ENCODE data around the gene MYO1C. TPM values are rescaled to one million over a fixed set of nuclear protein-coding genes. Genes with fewer than 3 reads are reported as not detected.

The MYO1C gene
- total RNA-seq, 1 experiment from 2014 or later, result 171 TPM

GRCh38 chr17:1416414-1416813 lies 76.1 kb downstream of the MYO1C start:
- H3K4me1 ChIP-seq, result peaks cover 6% of the 10 kb centered on the region; the same call in 1 of the 2 replicates
- H3K9me3 ChIP-seq, result 0 out of 2 replicates have a peak, but pooled peaks cover 3% of the 10 kb centered on the region
- no peaks in the 10 kb centered on the region for H3K36me3 ChIP-seq (ENCODE audit: control insufficient read depth, insufficient read depth, low read length)
- H3K9me3 Mint-ChIP-seq (ENCODE audit: unreplicated experiment), result peaks cover 12% of the 10 kb centered on the region
- H3K27me3 ChIP-seq (replicated peaks; ENCODE audit: control insufficient read depth, insufficient read depth, low read length), result no peaks in the 10 kb centered on the region
- no peak overlapping the region for H3K4me3 ChIP-seq (ENCODE audit: low read depth, low read length)
- no peak overlapping the region for H3K27ac Mint-ChIP-seq (ENCODE audit: unreplicated experiment)
- H3K27me3 Mint-ChIP-seq (ENCODE audit: insufficient read depth, unreplicated experiment), result no peaks in the 10 kb centered on the region
- ChIA-PET CTCF (no interaction called here), POLR2A (no interaction called here)
- TF ChIP-seq CTCF (IDR thresholded peaks at IDR 0.05; ENCODE audit: insufficient read depth in 1 of 2, low read depth in 1 of 2, low read length in 1 of 2, severe bottlenecking in 1 of 2, unreplicated experiment in 1 of 2), result no peak
- no TSS peak for BruUV-seq (replicated peaks)
- peaks cover 56% of the 10 kb centered on the region for H3K36me3 Mint-ChIP-seq (ENCODE audit: insufficient read depth, unreplicated experiment)
- intact Hi-C loops (cut with micrococcal nuclease; ENCODE audit: unreplicated experiment), result loop anchor here (10.0 kb wide), 1 partner anchor 52 kb away; no protein-coding TSS in a partner anchor
- DNase-seq, result no peak
- peaks cover 9% of the 10 kb centered on the region for H3K4me1 Mint-ChIP-seq (ENCODE audit: low read depth, unreplicated experiment)
- no peak overlapping the region for H3K4me3 Mint-ChIP-seq (ENCODE audit: unreplicated experiment)

DNA sequence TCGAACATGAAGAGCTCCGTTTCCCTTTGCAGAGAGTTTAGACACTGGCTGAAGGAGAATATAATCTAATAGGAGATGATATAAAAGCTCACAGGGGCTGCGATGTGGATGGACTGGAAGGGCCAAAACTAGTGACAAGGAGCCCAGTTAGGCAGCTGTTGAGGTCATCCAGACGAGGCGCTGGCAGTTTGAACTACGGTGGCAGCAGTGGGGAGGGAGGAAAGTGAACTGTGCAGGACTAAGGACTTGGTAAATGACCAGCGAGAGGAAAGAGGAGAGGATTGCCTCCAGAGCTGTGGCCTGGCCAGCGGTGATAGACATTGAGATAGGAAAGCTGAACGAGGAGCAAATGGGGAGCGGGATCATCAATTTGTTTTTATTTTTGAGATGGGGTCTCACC lies 77.9 kb downstream of the MYO1C start:
- Histone ChIP-seq H3K27me3 (replicated peaks; ENCODE audit: control insufficient read depth, insufficient read depth, low read length) (no peaks in the 10 kb centered on the region), H3K4me3 (ENCODE audit: low read depth, low read length) (no peak overlapping the region), H3K36me3 (ENCODE audit: control insufficient read depth, insufficient read depth, low read length) (no peaks in the 10 kb centered on the region), H3K4me1 (peaks cover 6% of the 10 kb centered on the region; the same call in 1 of the 2 replicates), H3K9me3 (0 out of 2 replicates have a peak, but pooled peaks cover 3% of the 10 kb centered on the region)
- Mint-ChIP-seq H3K36me3 (ENCODE audit: insufficient read depth, unreplicated experiment) (peaks cover 42% of the 10 kb centered on the region), H3K27ac (ENCODE audit: unreplicated experiment) (no peak overlapping the region), H3K4me3 (ENCODE audit: unreplicated experiment) (no peak overlapping the region), H3K27me3 (ENCODE audit: insufficient read depth, unreplicated experiment) (no peaks in the 10 kb centered on the region), H3K9me3 (ENCODE audit: unreplicated experiment) (peaks cover 12% of the 10 kb centered on the region), H3K4me1 (ENCODE audit: low read depth, unreplicated experiment) (peaks cover 9% of the 10 kb centered on the region)
- no peak for DNase-seq
- intact Hi-C loops (cut with micrococcal nuclease; ENCODE audit: unreplicated experiment), result loop anchor here (10.0 kb wide), 1 partner anchor 50 kb away; no protein-coding TSS in a partner anchor
- CTCF ChIA-PET, result no interaction called here
- BruUV-seq (replicated peaks), result no TSS peak
- no peak for TF ChIP-seq CTCF (IDR thresholded peaks at IDR 0.05; ENCODE audit: insufficient read depth in 1 of 2, low read depth in 1 of 2, low read length in 1 of 2, severe bottlenecking in 1 of 2, unreplicated experiment in 1 of 2)
- POLR2A ChIA-PET, result interaction anchor here (0.6 to 1.2 kb wide), 3 partner anchors 10 to 301 kb away, joined by 3 to 4 read pairs (median 4); partner anchors contain the start of gene YWHAE

Other genes with a start within 250 kb of the MYO1C start
- gene BHLHA9, start 222.2 kb downstream of the MYO1C start, total RNA-seq (2022), result not detected in 2 replicates
- gene TRARG1, start 213.0 kb downstream of the MYO1C start, total RNA-seq (2022), result not detected in 2 replicates
- gene YWHAE, start 92.5 kb downstream of the MYO1C start, total RNA-seq (2022), result 915 and 956 TPM in 2 replicates
- 70.0 and 72.3 TPM in 2 replicates for gene CRK, start 36.5 kb downstream of the MYO1C start, total RNA-seq (2022)
- 24.1 and 27.3 TPM in 2 replicates for gene INPP5K, start 23.9 kb upstream of the MYO1C start, total RNA-seq (2022)
- gene PITPNA, start 70.1 kb upstream of the MYO1C start, total RNA-seq (2022), result 103 and 106 TPM in 2 replicates
- gene SLC43A2, start 136.1 kb upstream of the MYO1C start, total RNA-seq (2022), result 33.9 and 39.3 TPM in 2 replicates
- gene SCARF1, start 153.0 kb upstream of the MYO1C start, total RNA-seq (2022), result 0.14 and 0.51 TPM in 2 replicates
- 4.2 and 6.9 TPM in 2 replicates for gene RILP, start 157.2 kb upstream of the MYO1C start, total RNA-seq (2022)
- gene PRPF8, start 192.2 kb upstream of the MYO1C start, total RNA-seq (2022), result 398 and 430 TPM in 2 replicates
- gene TLCD2, start 217.7 kb upstream of the MYO1C start, total RNA-seq (2022), result 10.1 and 12.0 TPM in 2 replicates
- 24.8 and 26.6 TPM in 2 replicates for gene WDR81, start 232.0 kb upstream of the MYO1C start, total RNA-seq (2022)